HG03378 (cell line): ENCODE data around the gene DPP7.
"Not testable (repeated sequence)": the region's sequence is repeated elsewhere in the genome, so short reads cannot be mapped to it uniquely, and the experiment has no call there.

Experiments used
- ATAC-seq: cut with Tn5 transposase; IDR thresholded peaks from one replicate; pipeline ENCODE4 v1.9.1; 2021; ENCODE audit warnings: mild to moderate bottlenecking, moderate library complexity; ENCODE audit not compliant: unreplicated experiment

Gene DPP7

GRCh38 chr9:137075275-137075775, 39.2 kb downstream of the DPP7 start:
- no peak for ATAC-seq

- no peak for ATAC-seq
Observed at GRCh38 chr9:137074657-137075274, 39.8 kb downstream of the DPP7 start.

GRCh38 chr9:137073992-137074399, 40.5 kb downstream of the DPP7 start:
- no peak for ATAC-seq

- no peak for ATAC-seq
Observed at GRCh38 chr9:137071282-137071681, 43.3 kb downstream of the DPP7 start.

- no peak for ATAC-seq
Observed at GRCh38 chr9:137070906-137071275, 43.6 kb downstream of the DPP7 start.

- peak; percentile 54 for ATAC-seq
Observed at GRCh38 chr9:137070201-137070905, 44.2 kb downstream of the DPP7 start, which contains the start of gene SAPCD2. Gene SAPCD2 (minus strand): TSS chr9:137070557. CDS start chr9:137070460, 97 bp downstream.

- ATAC-seq: no peak
Observed at GRCh38 chr9:137069508-137070091, 44.9 kb downstream of the DPP7 start.

- ATAC-seq: no peak
Observed at GRCh38 chr9:137068539-137069507, 45.7 kb downstream of the DPP7 start.

GRCh38 chr9:137067860-137068538, 46.5 kb downstream of the DPP7 start:
- no peak for ATAC-seq

- no peak for ATAC-seq
Observed at GRCh38 chr9:137066096-137066861, 48.3 kb downstream of the DPP7 start.

- ATAC-seq: no peak
Observed at GRCh38 chr9:137065336-137065967, 49.1 kb downstream of the DPP7 start.

GRCh38 chr9:137064880-137065164, 49.7 kb downstream of the DPP7 start:
- ATAC-seq: no peak

- ATAC-seq: no peak
Observed at GRCh38 chr9:137064027-137064879, 50.3 kb downstream of the DPP7 start.

- no peak for ATAC-seq
Observed at GRCh38 chr9:137063311-137064026, 51.1 kb downstream of the DPP7 start.

- not testable (repeated sequence) for ATAC-seq
Observed at GRCh38 chr9:137062798-137063197, 51.7 kb downstream of the DPP7 start.

- ATAC-seq: no peak
Observed at GRCh38 chr9:137062384-137062783, 52.1 kb downstream of the DPP7 start.
